Eye (tissue), 1 donor: ENCODE data around the gene TOPAZ1.

Experiments used
- DNase-seq: peaks from one replicate; pipeline ENCODE4 v3.0.0-alpha.2; 2015

TOPAZ1 gene

DNA sequence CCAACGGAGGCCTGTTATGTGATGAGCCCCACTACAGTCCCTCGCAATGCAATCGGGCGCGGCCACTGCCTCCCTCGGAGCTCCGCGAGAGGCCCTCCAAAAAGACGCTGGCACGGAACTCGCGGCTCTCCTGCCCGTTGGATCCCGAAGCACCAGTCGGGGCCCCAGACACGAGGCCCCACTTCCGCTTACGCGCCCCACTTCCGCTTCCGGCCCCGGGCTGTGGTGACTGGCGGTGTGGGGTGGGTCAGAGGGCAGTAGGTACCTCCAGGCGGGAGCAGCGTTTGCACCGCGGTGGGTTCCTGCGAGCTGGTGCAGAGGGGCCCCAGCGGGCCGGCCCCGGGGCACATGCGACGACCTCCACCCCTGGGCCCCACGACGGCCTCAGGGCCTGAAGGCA is at the start of gene TOPAZ1:
TOPAZ1 (plus strand) TSS at position 181 of the 400 bp plus-strand sequence; CDS start at position 349, 168 bp downstream.
- no peak for DNase-seq

DNA sequence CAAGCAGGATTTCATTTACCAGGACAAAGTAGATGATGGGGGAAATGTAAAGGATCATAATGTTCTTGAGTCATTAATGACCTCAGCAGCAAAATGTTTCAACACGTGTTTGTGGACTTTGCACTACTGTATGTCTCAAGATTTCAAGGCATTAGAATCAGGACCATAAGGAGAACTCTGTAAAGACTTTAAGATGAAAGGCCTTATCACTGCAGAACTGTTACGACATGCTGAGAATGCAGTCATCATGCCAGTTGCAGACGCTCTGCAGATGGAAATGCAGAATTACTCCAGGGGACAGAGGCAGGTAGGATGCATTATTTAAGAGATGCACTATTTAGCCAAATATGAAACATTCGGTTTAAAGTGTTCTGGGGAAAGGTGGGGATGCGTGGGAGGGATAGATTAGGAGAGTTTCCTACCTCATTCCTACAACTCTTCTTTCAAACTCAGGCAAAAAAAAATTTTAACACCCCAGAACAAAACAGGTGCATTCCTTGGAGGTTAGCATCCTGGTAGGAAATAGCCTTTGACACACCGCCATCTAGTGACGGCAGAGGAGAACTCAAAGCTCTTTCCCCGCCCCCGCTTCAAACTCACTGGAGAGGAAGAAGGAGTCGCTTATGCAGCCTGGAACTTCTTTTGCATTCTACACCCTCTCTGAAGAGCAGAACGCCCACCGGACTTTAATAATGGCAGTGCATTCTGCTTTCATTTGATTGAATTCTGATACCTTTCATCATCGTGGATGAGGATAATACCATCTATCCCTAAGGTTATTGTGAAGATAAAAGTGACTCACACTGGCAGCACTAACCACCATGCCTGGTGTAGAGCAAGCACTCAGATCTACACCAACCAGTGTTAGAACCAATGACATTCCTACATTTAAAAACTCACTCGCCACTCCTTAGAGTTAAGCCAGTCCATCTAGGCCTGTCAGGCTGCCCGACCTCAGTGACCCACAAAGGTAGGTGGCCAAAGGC is 43.1 kb upstream of the TOPAZ1 start:
- DNase-seq = peak; percentile 94

GRCh38 chr3:44206261-44206660 is 35.4 kb upstream of the TOPAZ1 start:
- no peak for DNase-seq

GRCh38 chr3:44206862-44207652 is 34.6 kb upstream of the TOPAZ1 start:
- no peak for DNase-seq

GRCh38 chr3:44208086-44208485 is 33.6 kb upstream of the TOPAZ1 start:
- DNase-seq = no peak

- DNase-seq = no peak
These were observed 33.1 kb upstream of the TOPAZ1 start for GRCh38 chr3:44208568-44208967.

GRCh38 chr3:44210967-44211366 is 30.7 kb upstream of the TOPAZ1 start:
- no peak for DNase-seq

DNA sequence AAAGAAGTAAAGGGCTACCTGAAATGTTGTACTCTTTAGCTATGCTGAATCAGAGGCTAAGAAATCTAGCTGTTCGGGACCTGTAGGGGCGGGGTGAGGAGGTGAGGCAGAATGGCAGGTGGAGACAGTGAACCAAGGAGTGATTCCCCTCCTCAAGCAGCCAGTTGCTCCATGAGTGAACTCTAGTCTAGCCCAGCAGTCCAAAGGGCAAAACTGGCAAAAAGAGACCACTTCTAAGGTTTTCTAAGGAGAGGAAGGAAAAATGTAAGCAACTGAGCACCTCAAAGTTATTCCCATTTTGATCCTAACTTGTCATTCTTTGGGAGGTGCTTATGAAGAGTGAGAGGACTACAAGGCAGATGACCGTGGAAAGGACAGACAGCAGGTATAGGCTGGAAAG is 19.3 kb upstream of the TOPAZ1 start:
- no peak for DNase-seq

- DNase-seq = no peak
These were observed 18.4 kb upstream of the TOPAZ1 start for GRCh38 chr3:44223299-44223698.

DNA sequence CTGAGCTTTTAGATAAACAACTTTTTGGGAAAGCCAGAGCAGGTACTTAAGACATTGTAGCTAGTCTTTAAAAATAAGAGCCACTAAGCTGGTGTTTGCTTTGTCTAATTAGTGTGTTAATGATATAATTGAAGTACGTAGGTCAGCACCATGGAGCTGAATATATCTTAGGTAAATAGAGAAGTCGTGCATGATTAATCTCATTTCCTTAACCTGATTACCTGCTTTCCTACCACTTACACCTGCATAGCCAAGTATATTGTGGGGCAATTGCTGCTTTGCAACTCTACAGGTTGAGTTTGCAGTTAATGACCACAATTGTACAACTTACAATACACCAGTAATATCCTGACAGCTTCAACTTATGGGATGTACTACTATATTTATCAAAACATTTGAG is 17.6 kb upstream of the TOPAZ1 start:
- DNase-seq = no peak

GRCh38 chr3:44226573-44226972 is 15.1 kb upstream of the TOPAZ1 start:
- DNase-seq = no peak

DNA sequence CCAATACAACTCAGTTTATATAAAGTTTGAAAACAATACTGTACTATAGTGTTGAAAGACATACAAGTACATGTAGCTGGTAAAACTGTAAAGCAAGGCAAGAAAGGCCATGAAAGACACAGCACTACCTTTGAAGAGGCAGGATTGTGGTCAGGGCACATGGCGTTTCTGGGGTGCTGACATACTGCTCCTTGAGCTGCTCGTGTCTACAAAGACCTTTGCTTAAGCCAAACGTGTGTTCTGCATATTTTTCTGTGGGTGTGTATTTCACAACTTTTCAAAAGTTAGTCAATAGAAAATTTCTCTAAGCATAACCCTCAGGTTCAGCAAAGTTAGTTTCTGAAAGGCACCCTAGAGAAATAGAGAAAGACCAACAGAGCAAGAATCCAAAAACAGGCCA is 14.1 kb upstream of the TOPAZ1 start:
- DNase-seq = no peak

- no peak for DNase-seq
These were observed 12.8 kb upstream of the TOPAZ1 start for GRCh38 chr3:44228900-44229299.

GRCh38 chr3:44232407-44232806 is 9.3 kb upstream of the TOPAZ1 start:
- no peak for DNase-seq

- no peak for DNase-seq
These were observed 6.9 kb upstream of the TOPAZ1 start for GRCh38 chr3:44234648-44235268.

DNA sequence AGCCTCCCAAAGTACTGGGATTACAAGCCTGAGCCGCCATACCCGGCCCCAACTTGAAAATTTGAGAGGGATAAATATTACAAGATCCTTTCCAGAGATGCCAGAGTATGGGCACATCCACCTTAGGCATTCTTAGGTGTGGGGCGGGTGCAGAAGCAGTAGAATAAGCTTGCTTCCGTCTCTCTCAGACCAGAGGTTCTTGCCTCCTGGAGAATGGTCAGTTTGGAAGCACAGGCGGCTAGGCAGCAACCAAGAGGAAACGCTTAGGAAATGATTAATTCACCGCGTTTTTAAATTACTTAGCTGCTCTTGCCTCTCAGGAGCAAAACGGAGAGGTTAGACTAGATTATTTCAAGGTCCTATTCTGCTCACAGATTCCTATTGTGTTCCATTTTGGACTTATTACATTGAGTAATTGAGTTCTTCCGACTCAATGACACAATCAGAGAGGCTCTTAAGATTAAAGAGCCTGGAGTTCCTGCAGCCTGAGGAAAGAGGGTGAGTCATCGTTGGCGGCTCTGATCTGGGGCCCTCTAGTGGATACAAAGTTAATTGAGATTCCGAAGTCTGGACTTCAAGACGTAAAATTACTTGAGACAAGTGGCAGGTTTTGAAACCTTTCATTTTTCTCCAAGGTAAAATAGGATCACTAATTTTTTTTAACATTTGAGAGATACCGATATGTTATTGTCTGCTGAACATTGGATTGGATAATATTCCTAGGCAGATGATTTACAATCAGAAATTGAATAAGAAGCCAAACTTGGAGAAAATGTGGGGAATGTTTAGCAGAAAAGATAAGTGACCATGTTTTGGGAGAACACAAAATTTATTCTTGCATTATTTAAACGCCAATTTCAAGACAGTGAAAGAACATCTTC is 5.8 kb upstream of the TOPAZ1 start:
- DNase-seq = peak; percentile 89

DNA sequence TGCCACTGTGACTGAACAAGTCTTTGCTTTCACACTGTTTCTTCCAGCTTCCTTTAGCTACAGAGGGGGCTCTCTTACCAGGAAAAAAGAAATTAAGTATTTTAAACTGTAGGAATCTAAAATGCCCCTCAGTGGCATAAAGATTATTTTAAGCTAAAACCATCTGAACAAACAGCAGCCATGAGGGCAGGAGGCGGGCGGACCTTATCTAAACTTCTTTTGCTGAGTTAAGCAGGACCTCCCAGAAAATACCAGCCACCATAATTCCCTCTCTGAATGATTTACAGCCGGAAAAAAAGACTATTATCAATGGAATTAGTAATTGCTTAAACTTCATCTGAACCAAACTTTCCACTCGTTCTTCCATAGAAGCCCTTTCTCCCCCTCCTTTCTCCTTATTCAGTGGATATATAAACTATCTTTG is 5.2 kb upstream of the TOPAZ1 start:
- DNase-seq = no peak

DNA sequence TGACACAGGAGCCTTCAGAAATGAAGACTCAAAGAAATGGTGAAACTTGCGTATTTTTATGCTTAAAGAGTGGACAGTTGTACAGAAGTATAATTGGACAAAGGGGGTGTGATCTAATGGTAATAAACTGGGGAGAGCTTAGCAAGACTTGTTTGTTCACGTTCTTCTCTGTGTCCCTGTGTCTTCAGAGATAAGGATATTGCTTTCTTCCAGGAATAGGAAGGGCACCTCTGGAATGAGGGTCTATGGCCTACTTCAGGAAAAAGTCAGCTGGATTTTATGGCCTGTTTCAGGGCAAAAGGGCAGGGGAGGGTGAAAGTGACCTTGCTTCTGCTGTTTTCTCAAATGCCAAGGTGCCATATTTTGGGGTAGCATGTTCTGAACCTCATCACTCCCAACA is 4.5 kb upstream of the TOPAZ1 start:
- DNase-seq = no peak

DNA sequence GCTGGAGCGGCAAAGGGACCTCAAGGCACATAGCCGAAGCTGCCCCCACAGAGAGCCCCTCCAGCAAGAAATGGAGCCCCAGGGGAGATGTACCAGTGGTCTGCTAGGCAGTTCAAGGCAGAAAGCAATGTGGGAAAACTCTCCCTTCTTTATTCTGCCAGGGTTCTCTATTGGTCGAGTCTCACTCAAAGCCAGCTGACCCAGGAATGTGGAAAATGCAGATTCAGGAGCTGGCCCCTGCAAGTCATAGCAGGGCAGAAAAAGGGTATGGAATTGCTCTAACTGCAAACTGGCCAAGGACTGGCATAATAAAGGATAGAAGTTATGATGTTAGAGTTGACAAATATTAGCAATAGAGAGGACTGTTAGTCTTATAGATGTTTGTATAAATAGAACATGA is 4.0 kb upstream of the TOPAZ1 start:
- no peak for DNase-seq

GRCh38 chr3:44238889-44239288 is 2.8 kb upstream of the TOPAZ1 start:
- no peak for DNase-seq

GRCh38 chr3:44240061-44240460 is 1.6 kb upstream of the TOPAZ1 start:
- no peak for DNase-seq

DNA sequence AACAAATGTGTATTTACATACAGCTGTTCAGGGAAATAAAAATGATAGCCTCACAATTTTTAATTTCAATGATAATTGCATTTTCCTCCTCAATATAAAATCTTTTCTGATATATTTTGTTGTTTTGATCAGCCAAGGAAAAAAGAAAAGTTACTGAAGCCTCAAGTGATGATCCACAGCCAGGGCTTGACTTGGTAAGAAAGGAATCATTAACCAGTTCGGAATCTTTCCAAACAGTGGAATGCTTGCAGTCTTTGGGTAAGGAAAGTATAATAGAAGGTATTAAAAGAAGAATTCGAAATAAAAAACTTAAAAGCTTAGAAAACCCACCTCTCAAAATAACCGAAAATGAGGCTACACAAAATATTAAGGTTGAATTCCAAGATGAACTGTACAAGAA is 1.0 kb downstream of the TOPAZ1 start:
- no peak for DNase-seq
